Peyer's patch (tissue), 4 donors: ENCODE results near the gene TM4SF5. TPM values are rescaled to one million over a fixed set of nuclear protein-coding genes. Genes with fewer than 3 reads are reported as not detected.
A peak's percentile ranks its signal among the peaks of the same experiment; 100 is the strongest.

Source experiments
- DNase-seq, 3 donors: peaks; one replicate each; pipeline ENCODE4 v3.0.0-alpha.2; 2017 to 2019
- H3K27ac ChIP-seq, 4 donors: fragments of 200-600 bp; sonication (generic); one replicate each; pipeline ENCODE4 v1.5.1; 2016 to 2019
- H3K27me3 ChIP-seq, 2 donors: fragments of 200-600 bp; sonication (generic); one replicate each; pipeline ENCODE4 v1.5.1; 2019
- H3K36me3 ChIP-seq, 3 donors: fragments of 200-600 bp; sonication (generic); one replicate each; pipeline ENCODE4 v1.5.1; 2016 to 2019
- H3K4me1 ChIP-seq, 4 donors: fragments of 200-600 bp; sonication (generic); one replicate each; pipeline ENCODE4 v1.5.1; 2016 to 2019
- H3K4me3 ChIP-seq, 4 donors: fragments of 200-600 bp; sonication (generic); 1 replicate in 3 of 4; 2 replicates in 1 of 4; pipeline ENCODE4 v1.5.1; 2016 to 2019; ENCODE audit warnings: mild to moderate bottlenecking in 1 of 4
- H3K9me3 ChIP-seq, 4 donors: fragments of 200-600 bp; sonication (generic); one replicate each; pipeline ENCODE4 v1.5.1; 2016 to 2019; ENCODE audit warnings: mild to moderate bottlenecking in 1 of 4
- POLR2A ChIP-seq, 2 donors: fragments of 450-650 bp; IDR thresholded peaks; one replicate each; pipeline ENCODE4 v1.5.1; 2017; ENCODE audit warnings: antibody characterized with exemption in 2 of 2, mild to moderate bottlenecking in 2 of 2, moderate library complexity in 2 of 2
- total RNA-seq, 4 donors: library from RNA; depleted of rRNA; stranded (reverse); fragments of >200 nt; gene quantifications; one replicate each; pipeline ENCODE4 v1.1.0, GENCODE V29; 2016
- TF ChIP-seq, protein P1 (sequence below), 6 experiments: fragments of 450-650 bp in 4 of 6; fragments of 200-600 bp in 2 of 6; sonication (generic) in 1 of 6; IDR thresholded peaks; one replicate each; pipeline ENCODE4 v1.5.1; 2017 to 2019; ENCODE audit warnings: antibody characterized with exemption in 6 of 6, mild to moderate bottlenecking in 3 of 6, moderate library complexity in 1 of 6

TM4SF5 gene
- total RNA-seq, 4 donors from 2014 or later, result 75.3 to 171 (median 163) TPM; not detected in 1

DNA sequence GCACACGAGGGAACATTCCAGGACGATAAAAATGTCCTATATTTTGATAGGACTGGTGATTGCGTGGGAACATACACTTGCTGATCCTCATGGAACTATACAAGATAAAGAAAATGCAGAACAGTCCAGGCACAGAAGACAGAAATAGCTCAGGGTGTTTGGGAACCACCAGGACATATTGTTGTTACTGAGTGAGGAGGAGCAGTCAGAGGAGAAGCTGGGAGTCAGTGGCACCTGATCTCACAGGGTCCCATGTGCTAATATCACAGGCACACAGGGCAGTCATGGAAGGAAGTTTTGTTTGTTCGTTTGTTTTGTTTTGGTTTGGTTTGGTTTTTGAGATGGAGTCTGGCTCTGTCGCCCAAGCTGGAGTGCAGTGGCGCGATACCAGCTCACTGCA, 41.0 kb downstream of the TM4SF5 start:
- Histone ChIP-seq H3K4me3 (no peak overlapping the region), H3K9me3 (no peaks in the 10 kb centered on the region), H3K27ac (no peak overlapping the region), H3K4me1 (peaks cover 0 to 11% (median 2%) of the 10 kb centered on the region in 4 donors), H3K36me3 (peaks cover 0 to 32% (median 0%) of the 10 kb centered on the region in 3 donors), H3K27me3 (no peaks in the 10 kb centered on the region)
- no peak for DNase-seq
- no peak for TF ChIP-seq POLR2A (IDR thresholded peaks at IDR 0.05)
- TF ChIP-seq, protein P1, sequence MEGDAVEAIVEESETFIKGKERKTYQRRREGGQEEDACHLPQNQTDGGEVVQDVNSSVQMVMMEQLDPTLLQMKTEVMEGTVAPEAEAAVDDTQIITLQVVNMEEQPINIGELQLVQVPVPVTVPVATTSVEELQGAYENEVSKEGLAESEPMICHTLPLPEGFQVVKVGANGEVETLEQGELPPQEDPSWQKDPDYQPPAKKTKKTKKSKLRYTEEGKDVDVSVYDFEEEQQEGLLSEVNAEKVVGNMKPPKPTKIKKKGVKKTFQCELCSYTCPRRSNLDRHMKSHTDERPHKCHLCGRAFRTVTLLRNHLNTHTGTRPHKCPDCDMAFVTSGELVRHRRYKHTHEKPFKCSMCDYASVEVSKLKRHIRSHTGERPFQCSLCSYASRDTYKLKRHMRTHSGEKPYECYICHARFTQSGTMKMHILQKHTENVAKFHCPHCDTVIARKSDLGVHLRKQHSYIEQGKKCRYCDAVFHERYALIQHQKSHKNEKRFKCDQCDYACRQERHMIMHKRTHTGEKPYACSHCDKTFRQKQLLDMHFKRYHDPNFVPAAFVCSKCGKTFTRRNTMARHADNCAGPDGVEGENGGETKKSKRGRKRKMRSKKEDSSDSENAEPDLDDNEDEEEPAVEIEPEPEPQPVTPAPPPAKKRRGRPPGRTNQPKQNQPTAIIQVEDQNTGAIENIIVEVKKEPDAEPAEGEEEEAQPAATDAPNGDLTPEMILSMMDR (IDR thresholded peaks at IDR 0.05), result no peak

DNA sequence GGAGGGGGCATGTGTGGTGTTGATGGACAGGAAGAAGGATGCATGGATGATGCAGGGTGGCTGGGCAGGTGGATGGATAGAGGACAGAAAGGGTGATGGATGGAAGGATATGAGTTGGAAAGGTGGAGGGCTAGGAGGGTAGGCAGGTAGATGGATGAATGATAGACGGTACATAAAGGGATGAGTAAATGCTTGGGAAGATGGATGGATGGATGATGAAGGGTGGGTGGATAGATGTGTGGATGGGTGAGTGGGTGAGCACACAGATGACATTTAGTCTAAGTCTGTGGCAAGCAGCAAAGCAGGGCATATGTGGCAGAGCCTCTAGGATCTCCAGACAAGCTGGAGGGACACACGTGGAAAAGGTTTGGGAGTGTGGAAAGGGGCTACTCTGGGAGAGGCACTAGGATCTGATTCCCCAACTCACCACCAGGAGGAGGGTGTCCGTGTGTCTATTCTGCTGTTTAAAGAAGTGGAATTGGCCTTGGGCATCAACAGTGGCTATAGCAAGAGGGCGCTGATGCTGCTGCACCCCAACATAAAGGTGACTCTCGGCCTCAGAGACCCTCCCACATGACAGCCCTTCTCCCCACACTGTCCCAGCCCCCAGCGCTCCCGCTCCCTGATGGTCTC, 43.5 kb downstream of the TM4SF5 start:
- H3K4me1 ChIP-seq, result no peaks in the 10 kb centered on the region
- no peaks in the 10 kb centered on the region for H3K9me3 ChIP-seq
- H3K27me3 ChIP-seq, result no peaks in the 10 kb centered on the region
- no peak overlapping the region for H3K4me3 ChIP-seq
- peaks cover 0 to 48% (median 0%) of the 10 kb centered on the region in 3 donors for H3K36me3 ChIP-seq
- TF ChIP-seq, protein P1 (IDR thresholded peaks at IDR 0.05), result peak in 3 of 6 experiments; percentile 30 to 37 (median 31)
- no peak for TF ChIP-seq POLR2A (IDR thresholded peaks at IDR 0.05)
- no peak for DNase-seq
- H3K27ac ChIP-seq, result no peak overlapping the region

DNA sequence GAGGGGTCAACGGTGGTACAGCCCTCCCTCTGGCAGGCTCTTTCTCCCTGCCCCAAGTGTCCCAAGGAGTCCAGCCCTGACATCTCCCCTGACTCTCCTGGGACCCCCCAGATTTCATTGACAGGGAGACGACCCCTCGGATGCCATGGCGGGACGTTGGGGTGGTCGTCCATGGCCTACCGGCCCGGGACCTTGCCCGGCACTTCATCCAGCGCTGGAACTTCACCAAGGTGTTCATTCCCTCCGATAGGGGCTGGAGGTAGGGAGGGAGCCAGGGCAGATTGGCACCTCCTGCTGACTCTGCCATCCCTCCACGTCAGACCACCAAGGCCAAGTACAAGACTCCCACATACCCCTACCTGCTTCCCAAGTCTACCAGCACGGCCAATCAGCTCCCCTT, 45.1 kb downstream of the TM4SF5 start:
- Histone ChIP-seq H3K4me3 (no peak overlapping the region), H3K27me3 (no peaks in the 10 kb centered on the region), H3K27ac (no peak overlapping the region), H3K36me3 (peaks cover 0 to 55% (median 0%) of the 10 kb centered on the region in 3 donors), H3K9me3 (no peaks in the 10 kb centered on the region), H3K4me1 (no peaks in the 10 kb centered on the region)
- TF ChIP-seq, protein P1 (IDR thresholded peaks at IDR 0.05), result no peak
- no peak for TF ChIP-seq POLR2A (IDR thresholded peaks at IDR 0.05)
- no peak for DNase-seq

DNA sequence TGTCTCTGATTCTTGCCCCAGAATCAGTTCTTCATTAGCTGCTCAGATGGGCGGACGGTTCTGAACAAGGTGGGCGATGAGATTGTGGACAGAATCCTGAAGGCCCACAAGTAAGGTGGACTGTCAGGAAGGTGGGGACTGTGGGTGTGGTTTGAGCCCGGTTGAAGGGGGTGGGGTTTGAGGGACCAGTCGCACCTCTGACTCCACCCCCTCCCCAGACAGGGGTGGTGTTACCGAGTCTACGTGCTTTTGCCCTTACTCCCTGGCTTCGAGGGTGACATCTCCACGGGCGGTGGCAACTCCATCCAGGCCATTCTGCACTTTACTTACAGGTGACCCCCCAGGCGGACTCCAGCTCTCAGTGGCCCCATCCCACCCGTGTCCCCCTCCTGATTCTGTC, 46.6 kb downstream of the TM4SF5 start:
- H3K27me3 ChIP-seq, result no peaks in the 10 kb centered on the region
- H3K36me3 ChIP-seq, result peaks cover 0 to 58% (median 0%) of the 10 kb centered on the region in 3 donors
- DNase-seq, result no peak
- H3K4me1 ChIP-seq, result no peaks in the 10 kb centered on the region
- no peak overlapping the region for H3K4me3 ChIP-seq
- H3K27ac ChIP-seq, result no peak overlapping the region
- no peaks in the 10 kb centered on the region for H3K9me3 ChIP-seq
- TF ChIP-seq, protein P1 (IDR thresholded peaks at IDR 0.05), result no peak
- no peak for TF ChIP-seq POLR2A (IDR thresholded peaks at IDR 0.05)

DNA sequence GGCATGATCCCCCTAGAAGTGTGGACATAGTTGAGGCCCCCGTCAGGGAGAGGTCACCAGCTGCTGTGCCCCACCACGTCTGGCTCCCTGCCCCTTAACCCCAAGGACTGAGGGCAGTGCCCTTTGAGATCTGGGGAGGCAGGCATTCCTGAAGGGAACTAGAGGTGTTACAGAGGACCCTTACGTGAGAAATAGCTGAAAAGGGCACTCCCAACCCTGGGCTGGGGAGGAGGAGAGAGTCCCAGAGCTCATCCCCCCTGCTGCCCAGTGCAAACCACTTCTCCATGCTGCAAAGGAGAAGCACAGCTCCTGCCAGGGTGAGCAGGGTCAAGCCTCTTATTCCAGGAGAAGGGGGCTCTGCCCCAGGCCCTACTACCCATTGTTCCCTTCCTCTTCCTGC, 51.1 kb downstream of the TM4SF5 start:
- Histone ChIP-seq H3K9me3 (no peaks in the 10 kb centered on the region), H3K4me1 (no peaks in the 10 kb centered on the region), H3K4me3 (no peak overlapping the region), H3K27me3 (no peaks in the 10 kb centered on the region), H3K27ac (no peak overlapping the region), H3K36me3 (peaks cover 0 to 25% (median 0%) of the 10 kb centered on the region in 3 donors)
- DNase-seq, result no peak
- TF ChIP-seq POLR2A (IDR thresholded peaks at IDR 0.05), result no peak
- TF ChIP-seq, protein P1 (IDR thresholded peaks at IDR 0.05), result no peak
